GM12801 (cell line): Measurements from ENCODE around the gene POLE2.

Source experiments
- CTCF ChIP-seq: IDR thresholded peaks from one replicate; pipeline ENCODE4 v1.5.1; 2011; ENCODE audit warnings: control low read depth; ENCODE audit not compliant: insufficient read length; ENCODE audit errors: extremely low read depth

Gene POLE2

GRCh38 chr14:49692811-49693734 lies 5.1 kb upstream of the POLE2 start, which contains the start of gene KLHDC1:
KLHDC1 (plus strand) TSS chr14:49693120; CDS start chr14:49693195, 75 bp downstream.
- no peak for TF ChIP-seq CTCF

DNA sequence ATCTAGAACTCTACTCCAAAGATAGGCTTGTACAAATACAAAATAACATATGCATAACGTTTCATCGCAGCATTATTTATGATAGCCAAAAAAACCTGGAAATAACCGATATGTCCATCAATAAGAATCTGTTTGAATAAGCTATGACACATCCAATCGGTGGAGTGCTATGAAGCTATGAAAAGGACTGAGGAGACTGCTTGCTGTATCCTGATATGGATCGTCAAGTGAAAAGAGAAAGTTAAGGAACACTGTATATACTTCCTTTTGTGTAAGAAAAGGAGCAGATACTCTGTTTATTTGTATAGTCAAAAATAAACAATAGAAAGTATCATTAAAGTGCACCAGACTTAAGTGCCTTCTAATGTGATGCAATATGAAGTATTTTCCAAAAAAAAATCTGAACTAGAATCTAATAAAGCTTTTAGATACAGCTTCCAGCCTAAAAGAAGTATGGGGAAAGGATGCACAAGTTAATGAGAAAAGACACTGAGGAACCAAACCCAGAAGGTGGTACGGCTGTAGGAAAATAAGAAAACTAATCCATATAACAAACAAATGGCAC lies 4.3 kb upstream of the POLE2 start:
- no peak for TF ChIP-seq CTCF

GRCh38 chr14:49691031-49691430 lies 3.0 kb upstream of the POLE2 start:
- TF ChIP-seq CTCF: no peak

GRCh38 chr14:49688701-49689030 lies 652 bp upstream of the POLE2 start:
- TF ChIP-seq CTCF: no peak

GRCh38 chr14:49686425-49686824 lies 1.6 kb downstream of the POLE2 start:
- no peak for TF ChIP-seq CTCF

GRCh38 chr14:49679271-49679670 lies 8.7 kb downstream of the POLE2 start:
- TF ChIP-seq CTCF: no peak

- TF ChIP-seq CTCF: no peak
These were observed 10.4 kb downstream of the POLE2 start for GRCh38 chr14:49677643-49678042.
